ENCODE results near the gene ZIC4.

ZIC4 gene

GRCh38 chr3:147423798-147424580 lies 17.6 kb upstream of the ZIC4 start:
- no peaks in the 10 kb centered on the region for H3K4me1 ChIP-seq (ENCODE audit: control insufficient read depth in 1 of 2, insufficient read depth in 1 of 2, low read depth in 1 of 2, low read length in 1 of 2)
- no peak overlapping the region for H3K4me3 ChIP-seq (ENCODE audit: low read depth in 1 of 2, low read length in 1 of 2)
- peaks cover 4% of the 10 kb centered on the region for H3K9me3 ChIP-seq
- peaks cover 97% of the 10 kb centered on the region for H3K27me3 ChIP-seq
- H3K27ac ChIP-seq: no peak overlapping the region
- no peak for TF ChIP-seq CTCF (IDR thresholded peaks at IDR 0.05)
- H3K36me3 ChIP-seq: no peaks in the 10 kb centered on the region

- no peak overlapping the region for H3K4me3 ChIP-seq (ENCODE audit: low read depth in 1 of 2, low read length in 1 of 2)
- H3K27ac ChIP-seq: no peak overlapping the region
- no peaks in the 10 kb centered on the region for H3K4me1 ChIP-seq (ENCODE audit: control insufficient read depth in 1 of 2, insufficient read depth in 1 of 2, low read depth in 1 of 2, low read length in 1 of 2)
- peaks cover 6% of the 10 kb centered on the region for H3K9me3 ChIP-seq
- H3K36me3 ChIP-seq: no peaks in the 10 kb centered on the region
- peaks cover 99% of the 10 kb centered on the region for H3K27me3 ChIP-seq
- no peak for TF ChIP-seq CTCF (IDR thresholded peaks at IDR 0.05)
Measured at GRCh38 chr3:147423537-147423797, 17.1 kb upstream of the ZIC4 start.

GRCh38 chr3:147422601-147423536 lies 16.5 kb upstream of the ZIC4 start:
- no peaks in the 10 kb centered on the region for H3K36me3 ChIP-seq
- no peak for TF ChIP-seq CTCF (IDR thresholded peaks at IDR 0.05)
- no peak overlapping the region for H3K27ac ChIP-seq
- H3K9me3 ChIP-seq: peaks cover 6% of the 10 kb centered on the region
- H3K27me3 ChIP-seq: peaks cover 99% of the 10 kb centered on the region
- H3K4me1 ChIP-seq (ENCODE audit: control insufficient read depth in 1 of 2, insufficient read depth in 1 of 2, low read depth in 1 of 2, low read length in 1 of 2): no peaks in the 10 kb centered on the region
- no peak overlapping the region for H3K4me3 ChIP-seq (ENCODE audit: low read depth in 1 of 2, low read length in 1 of 2)

GRCh38 chr3:147422196-147422595 lies 15.9 kb upstream of the ZIC4 start:
- TF ChIP-seq CTCF (IDR thresholded peaks at IDR 0.05): no peak
- Histone ChIP-seq H3K4me3 (ENCODE audit: low read depth in 1 of 2, low read length in 1 of 2) (no peak overlapping the region), H3K27me3 (peaks cover 100% of the 10 kb centered on the region), H3K9me3 (peaks cover 6% of the 10 kb centered on the region), H3K27ac (no peak overlapping the region), H3K4me1 (ENCODE audit: control insufficient read depth in 1 of 2, insufficient read depth in 1 of 2, low read depth in 1 of 2, low read length in 1 of 2) (no peaks in the 10 kb centered on the region), H3K36me3 (no peaks in the 10 kb centered on the region)

- H3K9me3 ChIP-seq: peaks cover 6% of the 10 kb centered on the region
- no peak overlapping the region for H3K4me3 ChIP-seq (ENCODE audit: low read depth in 1 of 2, low read length in 1 of 2)
- peaks cover 100% of the 10 kb centered on the region for H3K27me3 ChIP-seq
- H3K27ac ChIP-seq: no peak overlapping the region
- no peaks in the 10 kb centered on the region for H3K4me1 ChIP-seq (ENCODE audit: control insufficient read depth in 1 of 2, insufficient read depth in 1 of 2, low read depth in 1 of 2, low read length in 1 of 2)
- TF ChIP-seq CTCF (IDR thresholded peaks at IDR 0.05): no peak
- no peaks in the 10 kb centered on the region for H3K36me3 ChIP-seq
Measured at GRCh38 chr3:147421184-147421912, 15.0 kb upstream of the ZIC4 start.
